NCI-H510A treated with DMSO at 0.1 percent for 48 hours (cell line): Measurements from ENCODE around the gene TMPRSS6.

Experiments used
- DNase-seq: peaks from one replicate; lab custom pipeline; 2025; lab: John Stamatoyannopoulos, UW

The TMPRSS6 gene

DNA sequence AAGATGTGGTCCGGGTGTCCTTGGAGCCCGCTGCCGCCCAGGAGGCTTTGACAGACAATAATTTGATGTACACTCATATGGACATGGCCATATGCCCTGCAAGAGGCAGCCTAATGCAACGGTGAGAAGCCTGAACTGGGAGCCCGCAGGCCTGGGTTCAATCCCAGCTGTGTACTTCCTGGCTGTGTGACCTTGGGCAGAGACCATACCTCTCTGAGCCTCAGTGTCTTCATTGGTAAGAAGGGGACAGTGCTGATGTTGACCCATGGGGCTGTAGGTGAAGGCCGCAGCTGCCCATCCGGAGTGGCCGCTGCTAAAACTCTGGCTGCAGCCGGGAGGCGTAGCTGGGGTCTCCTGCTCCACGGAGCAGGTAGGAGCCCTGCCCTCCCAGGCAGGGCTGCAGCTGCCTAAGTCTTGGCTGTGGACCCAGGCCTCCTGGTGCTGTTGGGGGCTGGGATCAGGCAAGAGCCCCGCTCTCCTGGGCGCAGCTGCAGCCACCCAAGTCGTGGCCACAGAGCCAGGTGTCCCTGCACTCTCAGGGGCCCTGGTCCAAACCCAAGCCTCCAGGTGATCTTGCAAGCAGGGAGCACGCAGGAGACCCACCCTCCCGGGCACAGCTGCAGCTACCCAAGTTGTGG, 31.3 kb upstream of the TMPRSS6 start:
- no peak for DNase-seq

DNA sequence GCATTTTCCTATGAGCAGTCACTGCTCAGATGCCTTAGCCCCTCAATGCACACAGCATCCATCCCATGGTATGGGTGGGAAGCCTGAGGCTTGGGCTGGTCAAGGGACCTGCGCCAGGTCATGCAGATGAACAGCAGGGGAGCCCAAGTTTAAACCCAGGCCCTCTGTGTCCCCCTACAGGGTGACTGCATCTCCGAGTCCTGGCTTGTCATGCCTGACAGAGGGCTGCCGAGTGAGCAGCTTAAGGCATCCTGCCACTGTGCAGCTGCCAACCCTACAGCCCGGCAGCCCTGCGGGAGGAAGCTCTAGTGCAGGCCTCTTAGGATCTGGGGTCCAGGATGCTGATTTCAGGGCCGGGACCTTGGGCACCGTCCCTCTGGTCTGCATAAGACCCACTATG, 30.2 kb upstream of the TMPRSS6 start:
- no peak for DNase-seq

DNA sequence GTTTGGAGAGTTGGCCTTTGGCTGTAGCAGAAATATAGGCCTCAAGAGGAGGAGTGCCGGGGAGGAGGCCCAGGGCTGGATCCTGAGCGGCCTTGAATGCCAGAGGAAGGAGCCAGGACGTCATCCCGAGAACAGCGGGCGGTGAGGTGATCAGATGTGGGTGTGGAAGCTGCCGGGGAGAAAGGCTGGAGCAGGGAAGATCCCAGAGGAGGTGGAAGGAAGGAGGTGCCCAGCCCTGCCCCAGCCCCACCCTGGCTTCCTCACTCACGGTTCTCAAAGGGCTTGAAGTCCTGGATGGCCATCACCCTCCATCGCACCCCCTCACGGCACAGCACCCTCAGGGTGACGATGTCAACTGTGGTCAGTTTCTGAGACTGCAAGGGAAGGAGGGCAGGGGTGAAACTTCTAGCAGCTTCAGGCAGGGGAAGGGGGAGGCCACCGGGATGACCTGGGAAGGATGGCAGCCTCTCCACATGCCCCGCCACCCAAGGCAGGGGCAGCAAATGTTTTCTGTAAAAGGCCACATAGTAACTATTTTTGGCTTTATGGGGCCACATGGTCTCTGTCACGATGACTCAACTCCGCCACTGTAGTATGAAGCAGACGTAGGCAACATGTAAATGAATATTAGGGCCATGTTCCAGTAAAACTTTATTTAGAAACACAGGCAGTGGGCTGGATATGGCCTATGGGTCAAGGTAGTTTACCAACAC, 29.5 kb upstream of the TMPRSS6 start:
- DNase-seq, result no peak

DNA sequence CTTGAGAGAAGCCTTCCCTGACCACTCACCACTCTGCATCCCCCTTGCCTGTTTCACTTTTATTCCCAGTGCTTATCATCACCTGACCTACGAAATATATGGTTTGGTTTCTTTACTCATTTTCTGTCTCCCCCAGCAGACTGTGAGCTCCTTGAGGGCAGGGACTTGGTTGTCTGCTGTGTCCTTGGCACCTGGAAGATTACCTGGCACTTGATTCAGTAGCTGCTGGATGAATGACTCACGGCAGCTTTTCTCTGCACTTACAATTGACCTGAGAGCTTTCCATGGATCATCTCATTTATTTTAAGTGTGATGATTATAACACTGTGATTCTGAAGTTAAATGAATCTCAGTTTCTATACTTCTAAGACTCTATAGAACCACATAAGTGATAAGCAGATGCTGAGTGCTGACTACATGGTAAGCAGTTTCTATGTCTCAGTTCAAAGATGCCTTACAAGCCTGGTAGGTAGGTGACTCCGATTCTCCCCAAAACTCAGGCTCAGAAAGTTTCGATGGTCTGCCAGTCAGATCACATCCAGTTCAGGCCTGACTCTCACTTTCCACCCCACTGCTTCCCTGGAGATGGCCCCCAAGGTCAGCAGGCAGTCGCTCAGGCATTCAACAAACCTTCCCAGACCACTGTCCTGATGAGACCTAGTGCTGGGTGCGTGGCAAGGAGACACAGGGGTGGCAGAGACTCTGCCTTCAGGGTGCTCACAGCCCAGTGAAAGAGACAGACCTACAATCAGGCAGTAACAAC, 28.6 kb upstream of the TMPRSS6 start:
- no peak for DNase-seq

DNA sequence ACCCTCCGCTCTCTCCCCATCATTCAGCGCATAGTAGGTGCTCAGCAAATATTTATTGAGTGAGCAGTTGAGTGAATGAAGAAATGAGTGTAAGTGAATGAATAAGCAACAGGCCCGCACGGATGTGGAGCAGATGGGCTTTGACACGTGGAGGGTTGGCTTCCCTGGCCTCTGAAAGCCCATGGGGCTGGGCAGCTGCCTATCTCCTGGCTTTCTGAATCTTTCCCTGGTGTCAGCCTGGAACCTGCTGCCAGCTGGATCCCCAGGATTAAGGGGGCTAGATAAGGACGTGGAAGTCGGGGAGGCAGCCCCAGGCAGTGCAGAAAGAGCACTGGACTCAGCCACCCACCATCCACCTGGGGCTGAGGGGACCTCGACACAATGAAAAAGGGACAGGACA, 27.6 kb upstream of the TMPRSS6 start:
- DNase-seq, result no peak

DNA sequence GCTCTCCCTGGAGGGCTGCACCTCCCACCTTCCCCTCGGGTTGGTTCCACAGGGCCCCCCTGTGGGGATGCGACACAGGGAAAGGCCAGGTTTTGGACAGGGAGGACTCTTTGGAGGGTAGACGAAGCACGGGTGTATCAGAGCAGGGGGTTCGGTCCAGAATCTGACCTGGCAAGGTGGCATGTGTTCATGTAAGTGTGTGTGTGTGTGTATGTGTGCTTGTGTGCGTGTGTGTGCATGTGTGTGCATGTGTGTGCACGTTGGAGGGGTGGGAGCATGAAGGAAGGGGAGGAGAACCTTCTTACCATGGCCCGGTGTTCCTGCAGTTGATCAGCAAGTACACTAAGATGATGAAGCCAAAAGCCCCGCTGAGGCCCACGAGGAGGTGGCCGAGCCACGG, 25.5 kb upstream of the TMPRSS6 start:
- DNase-seq, result no peak

DNA sequence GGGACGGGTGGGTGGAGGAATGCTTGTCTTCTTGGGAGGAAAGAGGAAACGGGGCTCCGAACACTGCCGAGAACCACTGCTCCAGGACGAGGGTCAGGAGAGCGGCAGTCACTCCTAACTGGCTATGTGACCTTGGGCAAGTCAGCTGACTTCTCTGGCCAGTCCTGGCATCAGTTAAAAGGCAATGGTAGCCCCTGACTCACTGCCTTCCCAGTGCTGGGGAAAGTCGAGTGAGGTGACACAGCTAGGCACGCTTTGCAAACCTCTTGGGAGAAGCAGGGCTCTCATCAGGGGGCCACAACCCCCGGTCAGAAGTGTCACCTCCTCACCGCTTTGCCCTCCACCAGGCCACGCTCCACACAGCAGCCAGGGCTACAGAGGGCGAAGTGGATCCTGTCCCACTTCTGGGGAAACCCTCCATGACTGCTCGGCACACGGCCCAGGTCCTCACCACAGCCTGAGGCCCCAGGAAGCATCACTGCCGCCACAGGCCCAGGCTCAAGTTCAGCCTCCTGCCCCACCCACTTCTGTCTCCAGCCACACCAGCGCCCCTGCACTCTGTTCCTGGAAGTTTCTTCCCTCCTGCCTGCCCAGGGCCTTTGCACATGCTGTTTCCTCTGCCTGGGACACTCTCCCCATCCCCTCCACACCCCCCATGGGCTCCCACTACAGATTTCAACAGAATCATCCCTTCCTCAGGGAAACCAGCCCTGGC, 23.9 kb upstream of the TMPRSS6 start:
- no peak for DNase-seq

DNA sequence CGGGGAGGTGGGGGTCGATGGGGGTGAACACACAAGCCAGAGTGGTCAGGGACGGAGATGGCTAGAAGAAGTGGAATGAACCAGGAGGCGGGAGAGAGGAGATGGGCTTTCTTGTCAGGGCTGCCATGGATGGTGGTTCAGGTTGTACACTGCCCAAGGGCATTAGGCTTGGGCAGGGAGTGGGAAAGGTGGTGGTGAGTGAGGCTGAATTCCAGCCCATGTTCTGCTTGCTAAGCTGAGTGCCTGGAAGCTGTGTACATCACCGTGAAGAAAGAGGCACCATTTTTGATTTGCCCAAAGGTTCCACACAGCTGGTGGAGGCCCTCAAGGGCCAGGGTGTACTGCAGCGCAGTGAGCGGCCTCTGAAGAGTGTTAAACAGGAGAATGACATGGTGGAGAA, 23.3 kb upstream of the TMPRSS6 start:
- DNase-seq, result no peak

DNA sequence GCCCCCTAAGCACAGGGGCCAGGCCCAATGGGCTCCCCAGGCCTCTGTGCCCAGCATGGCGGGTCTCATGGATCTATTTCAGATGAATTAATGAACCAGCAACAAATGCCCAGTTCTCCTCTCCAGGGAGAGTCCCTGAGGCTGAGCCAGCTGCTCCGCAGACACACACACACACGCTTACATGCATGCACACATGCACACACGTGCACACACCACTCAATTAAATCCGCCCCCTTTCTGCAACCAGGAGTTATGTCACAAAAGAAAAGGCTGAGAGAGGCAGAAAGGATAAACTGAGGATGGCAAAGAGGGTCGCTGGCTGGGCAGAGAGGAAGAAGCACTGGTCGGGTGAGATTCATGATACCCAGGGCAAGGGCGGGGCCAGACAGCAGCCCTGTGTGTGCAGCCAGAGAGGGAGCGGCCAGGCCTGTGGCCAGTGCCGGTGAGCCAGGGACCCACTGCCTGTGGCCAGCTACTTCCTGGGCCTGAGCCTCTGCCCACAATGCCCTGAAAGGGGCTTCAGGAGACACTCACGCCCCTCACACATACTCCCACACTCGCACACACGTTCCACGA, 20.4 kb upstream of the TMPRSS6 start:
- no peak for DNase-seq

DNA sequence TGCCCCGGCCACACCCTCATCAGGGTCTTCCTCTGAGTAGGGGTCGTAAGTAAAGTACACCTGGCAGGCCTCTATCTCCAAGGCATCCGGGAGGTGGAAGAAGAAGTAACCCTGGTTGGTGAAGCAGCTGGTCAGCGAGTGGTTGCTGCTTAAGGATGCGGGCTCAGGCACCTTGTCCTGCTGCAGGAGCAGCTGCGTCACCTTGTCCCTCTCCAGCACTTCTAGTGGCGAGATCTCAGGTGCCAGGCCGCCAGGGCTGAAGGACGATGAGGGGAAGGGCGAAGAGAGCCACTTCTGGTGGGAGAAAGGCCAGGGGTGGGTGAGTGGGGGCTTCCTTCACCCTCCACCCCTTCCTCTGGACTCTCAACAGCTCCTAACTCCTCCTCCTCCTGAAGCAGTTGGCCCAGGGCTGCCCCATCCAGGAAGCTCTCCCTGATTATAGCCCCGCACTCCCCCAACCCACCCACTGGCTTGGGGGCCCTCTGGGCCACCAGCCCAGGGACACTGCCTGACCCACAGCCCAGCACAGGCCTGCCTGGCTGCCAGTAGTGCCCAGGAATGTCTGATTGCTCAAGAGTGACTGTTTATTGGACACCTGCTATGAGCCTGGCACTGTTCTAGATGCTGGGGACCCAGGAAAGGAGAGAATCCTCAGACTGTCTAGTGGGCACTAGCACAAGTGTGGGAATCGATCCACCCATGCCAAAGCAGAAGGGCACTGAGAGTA, 19.2 kb upstream of the TMPRSS6 start:
- no peak for DNase-seq

DNA sequence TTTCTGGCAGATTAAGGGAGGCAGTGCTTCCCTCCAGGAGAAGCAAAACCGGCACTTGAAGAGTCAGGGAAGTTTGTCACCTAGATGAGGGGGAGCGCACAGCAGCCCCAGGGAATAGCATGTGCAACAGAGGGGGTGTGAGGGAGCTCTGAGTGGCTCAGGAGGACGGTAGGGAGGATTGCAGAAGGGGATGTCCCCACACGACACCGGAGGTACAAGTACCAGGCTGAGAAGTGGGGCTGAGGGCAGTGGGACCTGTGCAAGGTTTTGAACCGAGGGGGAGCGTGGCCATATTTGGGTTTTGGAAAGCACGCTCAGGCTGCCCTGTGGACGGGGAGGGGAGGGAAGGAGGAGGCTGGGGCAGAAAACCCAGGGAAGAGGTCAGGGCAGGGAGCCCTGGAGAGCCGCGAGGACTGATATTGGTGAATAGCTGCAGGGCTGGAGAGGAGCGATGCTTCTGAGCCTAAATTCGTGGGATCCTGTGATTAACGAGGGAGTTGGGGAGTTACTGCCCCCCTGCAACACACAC, 17.9 kb upstream of the TMPRSS6 start:
- DNase-seq, result no peak

DNA sequence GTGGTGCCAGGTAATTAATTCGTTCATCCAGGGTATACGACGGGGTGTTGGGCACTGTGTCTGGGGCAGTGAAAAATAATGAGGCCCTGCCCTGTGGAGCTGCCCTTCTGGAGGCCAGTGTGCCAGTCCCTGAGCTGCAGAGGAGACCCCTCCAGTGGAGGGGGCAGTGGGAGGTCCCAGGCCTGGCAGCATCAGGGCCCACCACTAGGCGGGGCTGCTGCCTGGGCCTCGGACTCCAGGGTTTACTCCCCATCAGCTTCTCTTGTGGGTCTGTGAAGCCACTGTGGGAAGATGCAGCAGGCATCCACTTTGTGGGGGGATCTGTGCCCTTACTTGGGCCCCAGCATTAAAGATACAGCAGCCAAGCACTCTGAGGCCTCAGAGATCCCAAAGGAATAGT, 17.4 kb upstream of the TMPRSS6 start:
- no peak for DNase-seq

DNA sequence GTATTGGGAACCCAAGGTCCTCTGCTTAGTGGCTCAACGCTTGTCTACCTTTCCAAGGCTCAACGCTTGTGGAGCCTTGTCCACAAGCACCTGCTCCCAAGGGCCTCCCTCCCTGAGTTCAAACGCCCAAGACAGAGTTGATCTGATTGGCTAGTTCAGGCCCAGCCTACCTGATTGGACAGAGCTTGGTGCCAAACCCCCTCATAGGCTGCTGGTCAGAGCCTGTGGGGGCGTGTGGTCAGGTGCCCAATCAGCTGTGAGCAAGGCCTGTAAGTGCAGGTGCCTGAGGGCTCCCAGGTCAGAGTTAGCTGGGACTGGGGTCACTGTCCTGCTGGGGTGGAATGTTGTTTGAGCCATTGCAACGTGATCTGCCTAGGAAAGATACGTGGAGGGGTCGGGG, 16.9 kb upstream of the TMPRSS6 start:
- DNase-seq, result no peak

DNA sequence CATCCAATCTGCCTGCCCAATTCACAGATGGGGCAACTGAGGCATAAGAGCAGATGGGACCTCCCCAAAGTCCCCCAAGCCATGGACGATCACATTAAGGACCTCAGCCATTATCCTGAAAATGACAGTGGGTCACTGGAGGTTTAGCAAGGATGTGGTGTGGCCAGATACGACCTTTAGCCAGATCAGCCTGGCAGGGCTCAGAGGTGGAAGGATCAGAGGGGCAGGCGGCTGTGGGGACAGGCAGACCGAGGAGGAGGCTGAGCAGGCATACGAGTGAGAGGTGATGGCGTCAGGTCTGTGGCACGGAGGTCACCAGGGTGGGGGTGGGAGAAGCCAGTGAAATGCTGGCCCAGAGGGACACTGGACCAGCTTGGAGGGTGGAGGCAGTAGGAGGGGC, 14.1 kb upstream of the TMPRSS6 start:
- no peak for DNase-seq

DNA sequence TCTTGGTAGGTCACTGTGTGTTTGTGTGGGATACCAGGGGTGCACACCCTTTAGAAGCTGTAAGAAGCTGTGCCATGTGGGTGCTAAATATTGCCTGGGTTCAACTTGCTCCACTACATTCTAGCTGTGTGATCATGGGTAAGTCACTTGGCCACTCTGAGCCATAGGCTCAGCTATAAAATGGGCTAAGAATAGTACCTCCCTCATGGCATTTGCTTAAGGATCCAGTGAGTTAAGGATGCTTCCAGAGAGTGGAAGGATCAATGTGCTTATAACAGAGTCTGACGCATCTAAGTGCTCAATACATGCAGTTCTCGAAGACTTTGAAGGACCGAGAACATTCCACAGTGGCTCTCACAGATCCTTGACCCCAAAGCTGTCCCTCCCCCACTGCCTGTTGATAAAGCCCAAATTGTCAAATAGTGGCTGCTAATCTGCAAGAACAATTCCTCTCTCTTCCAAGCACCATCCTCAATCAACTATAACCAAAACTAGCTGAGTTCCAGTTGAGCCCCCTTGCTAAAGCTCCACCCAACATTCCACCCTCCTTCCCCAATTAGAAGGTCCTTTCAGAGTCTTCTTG, 13.2 kb upstream of the TMPRSS6 start:
- no peak for DNase-seq

DNA sequence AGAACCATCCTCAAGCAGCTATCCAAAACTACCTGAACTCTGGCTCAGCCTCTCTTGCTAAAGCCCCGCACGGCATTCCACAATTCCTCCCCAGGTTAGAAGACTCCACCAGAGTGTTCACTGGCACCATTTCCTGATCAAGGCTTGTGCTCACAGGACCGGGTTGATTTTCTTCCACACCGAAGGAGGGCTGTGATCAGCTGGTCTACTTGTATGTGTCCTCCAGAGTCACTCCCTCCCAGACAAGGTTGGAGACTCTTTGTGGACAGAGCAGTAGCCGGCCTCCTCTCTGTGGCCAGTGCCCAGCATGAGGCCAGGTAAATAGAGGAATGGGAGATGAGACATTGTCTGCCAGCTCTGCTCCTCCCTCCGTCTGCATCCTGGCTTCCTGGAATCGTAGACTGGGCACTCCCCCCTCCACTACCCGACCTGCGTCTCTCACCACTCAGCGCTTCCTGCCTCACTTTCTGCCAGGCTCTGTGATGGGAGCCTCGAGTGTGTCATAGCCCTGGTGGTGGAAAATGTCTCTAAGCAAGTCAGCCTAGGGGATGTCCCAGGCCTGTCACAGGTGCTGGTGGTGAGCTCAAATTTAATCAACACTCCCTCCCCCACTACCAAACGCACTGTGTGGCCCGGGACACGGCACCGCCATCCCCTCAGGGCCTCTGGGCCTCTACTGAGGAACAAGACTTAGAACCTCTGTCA, 12.5 kb upstream of the TMPRSS6 start:
- DNase-seq, result no peak

DNA sequence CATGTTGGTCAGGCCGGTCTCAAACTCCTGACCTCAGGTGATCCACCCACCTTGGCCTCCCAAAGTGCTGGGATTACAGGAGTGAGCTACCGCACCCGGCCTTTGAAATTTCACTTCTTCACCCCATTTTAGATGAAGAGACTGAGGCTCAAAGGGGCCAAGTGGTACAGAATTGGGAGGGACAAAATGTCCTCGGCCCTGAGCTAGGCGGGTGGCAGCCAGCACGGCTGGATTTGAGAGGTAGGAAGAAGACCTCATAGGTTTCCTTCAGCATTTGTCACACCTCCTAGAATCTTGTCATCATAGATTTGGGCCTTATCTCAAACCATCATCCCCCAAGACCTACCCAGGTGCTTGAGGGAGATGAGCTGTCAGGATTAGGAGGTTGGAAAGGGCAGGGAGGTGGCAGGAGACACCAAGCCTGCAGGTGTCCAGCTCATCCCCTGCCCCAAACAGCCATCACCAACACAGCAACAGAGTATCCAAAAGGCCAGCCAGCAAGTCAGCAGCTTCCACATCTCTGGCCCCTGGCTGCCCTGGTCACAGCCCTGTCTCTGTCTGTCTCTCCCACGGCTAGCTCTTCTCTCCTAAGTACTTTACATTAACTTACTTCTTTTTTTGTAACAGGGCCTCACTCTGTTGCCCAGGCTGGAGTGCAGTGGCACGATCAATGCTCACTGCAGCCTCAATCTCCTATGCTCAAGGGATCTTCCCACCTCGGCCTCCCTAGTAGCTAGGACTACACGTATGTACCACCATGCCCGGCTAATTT, 11.2 kb upstream of the TMPRSS6 start:
- no peak for DNase-seq

DNA sequence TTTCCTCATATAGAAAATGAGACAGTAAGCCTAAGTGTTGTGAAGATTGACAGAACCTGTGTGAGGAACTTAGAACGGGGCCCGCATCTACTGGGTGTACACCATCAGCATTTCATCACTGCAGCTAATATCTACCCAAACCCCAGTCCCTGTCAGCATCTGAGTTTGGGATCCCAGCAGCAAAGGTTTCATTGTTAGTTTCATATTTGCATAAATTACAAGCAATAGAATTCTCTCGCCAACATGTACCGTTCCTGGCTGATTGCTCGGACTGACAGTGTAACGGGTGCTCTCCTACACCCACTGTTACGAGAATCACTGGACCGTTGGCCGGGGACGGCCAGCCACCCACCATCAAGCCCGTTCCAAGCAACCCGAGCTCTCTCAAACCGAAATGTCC, 10.4 kb upstream of the TMPRSS6 start:
- no peak for DNase-seq

DNA sequence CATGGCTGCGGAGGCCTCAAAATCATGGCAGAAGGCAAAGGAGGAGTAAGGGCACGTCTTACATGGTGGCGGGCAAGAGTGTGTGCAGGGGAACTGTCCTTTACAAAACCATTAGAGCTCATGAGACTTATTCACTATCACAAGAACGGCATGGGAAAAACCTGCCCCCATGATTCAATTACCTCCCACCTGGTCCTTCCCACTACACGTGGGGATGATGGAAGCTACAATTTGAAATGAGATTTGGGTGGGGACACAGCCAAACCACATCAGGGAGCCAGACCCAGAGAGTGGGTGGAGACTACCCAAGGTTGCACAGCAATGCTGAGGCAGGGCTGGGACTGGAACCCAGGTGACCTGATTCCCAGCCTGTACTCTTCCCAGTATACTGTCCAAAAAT, 8.6 kb upstream of the TMPRSS6 start:
- no peak for DNase-seq

DNA sequence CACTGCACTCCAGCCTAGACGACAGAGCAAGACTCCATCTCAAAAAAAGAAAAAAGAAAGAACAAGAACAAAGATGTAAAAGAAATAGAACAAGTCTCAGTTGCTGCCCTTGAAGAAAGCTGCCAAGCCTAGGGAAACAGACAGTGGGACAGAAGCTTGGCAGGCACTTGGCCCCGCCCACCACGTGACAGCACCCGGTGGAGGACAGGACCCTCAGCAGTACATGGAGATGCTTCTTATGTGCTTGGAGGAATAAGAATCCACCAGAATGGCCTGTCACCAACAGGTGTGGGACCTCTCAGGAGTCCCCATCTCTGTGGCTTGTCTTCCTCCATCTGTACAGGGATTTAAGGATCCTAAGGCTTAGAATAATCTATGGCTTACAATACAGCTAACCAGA, 7.6 kb upstream of the TMPRSS6 start:
- DNase-seq, result no peak
